Thoracic aorta (tissue), 2 donors: Measurements from ENCODE around the gene PLEKHO2. TPM values are rescaled to one million over a fixed set of nuclear protein-coding genes. Genes with fewer than 3 reads are reported as not detected.

Experiments
- ATAC-seq: fragments of 150-250 bp; one replicate; pipeline ENCODE4 v1.8.0; 2017; ENCODE audit warnings: low read depth; ENCODE audit not compliant: insufficient number of reproducible peaks, low FRiP score
- DNase-seq: peaks from one replicate; pipeline ENCODE4 v3.0.0-alpha.2; 2020; ENCODE audit warnings: low spot score
- H3K27ac ChIP-seq, 2 donors: fragments of 200-600 bp; sonication (generic); 1 replicate in 1 of 2; 2 replicates in 1 of 2; pipeline ENCODE4 v1.5.1; 2016; ENCODE audit warnings: mild to moderate bottlenecking in 2 of 2, moderate library complexity in 2 of 2
- H3K27me3 ChIP-seq: fragments of 200-600 bp; sonication (generic); replicated peaks from 2 replicates; pipeline ENCODE4 v1.6.0; 2016; ENCODE audit warnings: mild to moderate bottlenecking; ENCODE audit not compliant: insufficient read depth
- H3K36me3 ChIP-seq: fragments of 200-600 bp; sonication (generic); one replicate; pipeline ENCODE4 v1.5.1; 2016
- H3K4me1 ChIP-seq, 2 donors: fragments of 200-600 bp; sonication (generic); 1 replicate in 1 of 2; 2 replicates in 1 of 2; pipeline versions ENCODE4 v1.5.1 to v1.6.0; 2016; ENCODE audit warnings: low read depth in 2 of 2, mild to moderate bottlenecking in 1 of 2; ENCODE audit not compliant: control insufficient read depth in 1 of 2
- H3K4me3 ChIP-seq: fragments of 200-600 bp; sonication (generic); 2 replicates; pipeline ENCODE4 v1.5.1; 2016; ENCODE audit warnings: mild to moderate bottlenecking
- H3K9me3 ChIP-seq: fragments of 200-600 bp; sonication (generic); 2 replicates; pipeline ENCODE4 v1.5.1; 2016
- total RNA-seq, 2 donors: library from RNA; depleted of rRNA; stranded (reverse); fragments of >200 nt; gene quantifications; one replicate each; pipeline versions ENCODE4 v1.1.0 to v1.2.3, GENCODE V29; 2016
- TF ChIP-seq, protein P1 (sequence below): fragments of 200-600 bp; sonication (generic); IDR thresholded peaks from one replicate; pipeline ENCODE4 v1.5.1; 2019; ENCODE audit warnings: antibody characterized with exemption

PLEKHO2 gene
- total RNA-seq, 2 donors from 2014 or later, result 50.0 to 53.8 TPM

DNA sequence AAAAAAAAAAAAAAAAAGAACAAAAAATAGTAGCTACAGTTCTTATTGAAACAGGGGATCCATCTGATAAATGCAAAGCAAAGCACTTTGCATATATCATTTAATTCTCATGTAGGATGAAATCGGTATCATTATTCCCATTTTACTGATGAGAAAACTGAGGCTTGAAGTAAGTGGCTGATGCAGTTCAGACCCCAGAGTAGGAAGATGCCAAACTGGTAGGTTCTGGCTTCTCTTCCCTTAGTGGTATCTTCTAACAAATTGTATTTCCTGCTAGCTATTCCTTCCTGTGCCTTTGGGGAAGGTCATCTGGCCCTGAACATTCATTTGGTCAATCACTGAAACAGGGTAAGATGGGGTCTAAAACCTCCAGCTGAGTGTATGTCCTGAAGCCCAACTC is 38.2 kb upstream of the PLEKHO2 start:
- DNase-seq (no peak), ATAC-seq (no peak)
- H3K4me3 ChIP-seq, result no peak overlapping the region
- no peaks in the 10 kb centered on the region for H3K27me3 ChIP-seq
- H3K36me3 ChIP-seq, result no peaks in the 10 kb centered on the region
- peaks cover 0 to 14% of the 10 kb centered on the region in 2 donors for H3K4me1 ChIP-seq
- no peaks in the 10 kb centered on the region for H3K9me3 ChIP-seq
- TF ChIP-seq, protein P1, sequence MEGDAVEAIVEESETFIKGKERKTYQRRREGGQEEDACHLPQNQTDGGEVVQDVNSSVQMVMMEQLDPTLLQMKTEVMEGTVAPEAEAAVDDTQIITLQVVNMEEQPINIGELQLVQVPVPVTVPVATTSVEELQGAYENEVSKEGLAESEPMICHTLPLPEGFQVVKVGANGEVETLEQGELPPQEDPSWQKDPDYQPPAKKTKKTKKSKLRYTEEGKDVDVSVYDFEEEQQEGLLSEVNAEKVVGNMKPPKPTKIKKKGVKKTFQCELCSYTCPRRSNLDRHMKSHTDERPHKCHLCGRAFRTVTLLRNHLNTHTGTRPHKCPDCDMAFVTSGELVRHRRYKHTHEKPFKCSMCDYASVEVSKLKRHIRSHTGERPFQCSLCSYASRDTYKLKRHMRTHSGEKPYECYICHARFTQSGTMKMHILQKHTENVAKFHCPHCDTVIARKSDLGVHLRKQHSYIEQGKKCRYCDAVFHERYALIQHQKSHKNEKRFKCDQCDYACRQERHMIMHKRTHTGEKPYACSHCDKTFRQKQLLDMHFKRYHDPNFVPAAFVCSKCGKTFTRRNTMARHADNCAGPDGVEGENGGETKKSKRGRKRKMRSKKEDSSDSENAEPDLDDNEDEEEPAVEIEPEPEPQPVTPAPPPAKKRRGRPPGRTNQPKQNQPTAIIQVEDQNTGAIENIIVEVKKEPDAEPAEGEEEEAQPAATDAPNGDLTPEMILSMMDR, result no peak
- H3K27ac ChIP-seq, result no peak overlapping the region

DNA sequence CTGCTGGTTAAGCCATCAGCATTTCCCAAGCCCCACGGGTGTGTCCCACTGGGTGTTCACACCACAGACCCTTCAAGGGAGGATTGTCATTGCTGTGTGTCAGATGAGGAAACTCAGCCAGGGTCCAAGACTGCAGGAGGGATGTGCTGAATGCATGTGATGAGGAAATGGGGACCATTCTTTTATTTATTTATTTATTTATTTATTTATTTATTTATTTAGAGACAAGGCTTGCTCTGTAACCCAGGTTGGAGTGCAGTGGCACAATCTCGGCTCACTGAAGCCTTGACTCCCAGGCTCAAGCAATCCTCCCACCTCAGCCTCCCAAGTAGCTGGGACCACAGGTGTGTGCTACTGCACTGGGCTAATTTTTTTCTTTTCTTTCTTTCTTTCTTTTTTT is 37.1 kb upstream of the PLEKHO2 start:
- TF ChIP-seq, protein P1, result no peak

DNA sequence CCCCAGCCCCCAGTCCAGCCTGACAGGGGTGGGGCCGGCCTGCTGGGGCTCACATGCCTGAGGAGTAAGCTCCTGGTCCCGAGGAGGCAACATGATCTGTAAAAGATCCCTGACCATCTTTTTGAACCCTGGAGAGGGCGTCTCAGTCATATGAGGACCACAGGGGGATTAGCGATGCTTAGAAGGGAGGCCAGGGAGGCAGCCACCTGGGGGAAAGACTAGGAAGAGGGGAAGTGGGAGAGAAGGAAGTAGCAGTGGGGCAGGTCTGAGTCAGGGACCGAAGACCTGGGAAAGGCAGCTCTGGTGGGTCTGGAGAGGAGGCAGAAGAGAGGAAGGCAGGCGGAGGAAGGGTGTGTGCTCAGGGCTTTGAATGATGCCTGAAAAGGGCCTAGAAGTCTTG is 35.2 kb upstream of the PLEKHO2 start:
- H3K9me3 ChIP-seq, result no peaks in the 10 kb centered on the region
- H3K27me3 ChIP-seq, result no peaks in the 10 kb centered on the region
- no peak overlapping the region for H3K4me3 ChIP-seq
- no peak overlapping the region for H3K27ac ChIP-seq
- ATAC-seq (no peak), DNase-seq (no peak)
- no peaks in the 10 kb centered on the region for H3K36me3 ChIP-seq
- peaks cover 0 to 14% of the 10 kb centered on the region in 2 donors for H3K4me1 ChIP-seq
- TF ChIP-seq, protein P1, result no peak

More for the DNA sequence above, 37.1 kb upstream of the PLEKHO2 start:
- ATAC-seq (no peak), DNase-seq (no peak)
- Histone ChIP-seq H3K27me3 (no peaks in the 10 kb centered on the region), H3K4me3 (no peak overlapping the region), H3K4me1 (peaks cover 0 to 14% of the 10 kb centered on the region in 2 donors), H3K36me3 (no peaks in the 10 kb centered on the region), H3K9me3 (no peaks in the 10 kb centered on the region), H3K27ac (no peak overlapping the region)

DNA sequence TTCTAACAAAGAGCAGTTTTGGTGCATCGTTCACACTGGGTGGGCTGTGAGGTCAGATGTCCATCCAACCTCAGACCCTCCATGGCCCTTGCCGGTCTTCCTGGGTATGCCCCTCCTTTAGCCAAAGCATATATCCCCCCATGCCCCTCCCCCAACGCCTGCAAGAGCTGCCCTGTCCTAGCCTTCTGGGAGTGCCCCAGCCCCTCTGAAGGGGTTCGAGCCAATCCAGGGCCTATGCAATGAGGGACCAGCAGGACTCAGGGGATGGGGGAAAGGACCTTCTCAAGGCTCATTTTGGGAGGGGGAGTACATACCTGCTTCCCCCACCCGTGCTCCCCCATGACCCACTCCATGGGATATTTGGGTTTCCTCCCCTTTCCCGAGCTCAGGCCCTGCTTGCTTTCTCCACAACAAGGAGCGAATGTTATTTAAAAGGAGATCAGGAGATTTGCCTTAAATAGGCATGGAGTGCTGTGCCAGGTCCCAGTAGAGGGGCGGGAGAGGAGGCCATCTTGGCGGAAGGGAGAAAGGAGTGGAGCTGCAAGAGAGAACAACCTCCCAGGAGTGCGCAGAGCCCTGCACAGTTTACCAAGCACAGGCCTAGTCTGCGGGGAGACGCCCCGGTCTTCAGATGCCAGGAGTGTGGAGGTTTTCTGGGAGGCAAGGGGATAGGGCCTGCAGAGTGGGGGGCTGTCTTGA is 34.5 kb upstream of the PLEKHO2 start:
- Histone ChIP-seq H3K27ac (no peak overlapping the region), H3K27me3 (no peaks in the 10 kb centered on the region), H3K9me3 (no peaks in the 10 kb centered on the region), H3K4me1 (peaks cover 0 to 9% of the 10 kb centered on the region in 2 donors), H3K36me3 (no peaks in the 10 kb centered on the region), H3K4me3 (no peak overlapping the region)
- DNase-seq (no peak), ATAC-seq (no peak)
- TF ChIP-seq, protein P1, result no peak

DNA sequence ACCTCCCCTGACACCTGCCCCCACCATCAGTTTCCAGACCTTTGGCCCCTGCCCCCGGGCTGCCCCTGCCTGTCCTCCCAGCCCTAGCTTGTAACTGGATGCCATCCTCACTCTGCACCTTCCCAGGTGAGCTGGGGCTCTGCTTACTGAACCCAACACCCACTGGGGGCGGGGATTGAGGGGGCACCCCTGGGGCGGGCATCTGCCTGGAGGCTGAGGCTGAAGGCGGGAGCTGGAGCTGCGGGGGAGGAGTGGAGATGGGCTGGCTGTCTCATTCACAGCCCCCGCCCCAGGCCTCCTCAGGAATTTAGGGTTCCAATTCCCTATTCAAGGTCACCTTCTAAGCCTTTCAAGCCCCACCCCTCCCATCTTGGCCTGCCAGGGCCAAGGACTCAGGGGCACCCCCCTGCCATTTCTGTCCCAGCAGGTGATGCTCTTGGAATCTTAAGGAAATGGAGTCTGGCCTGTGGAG is 33.9 kb upstream of the PLEKHO2 start:
- Histone ChIP-seq H3K9me3 (no peaks in the 10 kb centered on the region), H3K36me3 (no peaks in the 10 kb centered on the region), H3K4me3 (no peak overlapping the region), H3K27me3 (no peaks in the 10 kb centered on the region), H3K27ac (no peak overlapping the region), H3K4me1 (peaks cover 0 to 7% of the 10 kb centered on the region in 2 donors)
- ATAC-seq (no peak), DNase-seq (no peak)
- TF ChIP-seq, protein P1, result no peak
